Thoracic aorta (tissue), 2 donors: ENCODE results near the gene EARS2. TPM values are rescaled to one million over a fixed set of nuclear protein-coding genes. Genes with fewer than 3 reads are reported as not detected.

Experiments used
- ATAC-seq: fragments of 150-250 bp; one replicate; pipeline ENCODE4 v1.8.0; 2017; ENCODE audit warnings: low read depth; ENCODE audit not compliant: insufficient number of reproducible peaks, low FRiP score
- DNase-seq: peaks from one replicate; pipeline ENCODE4 v3.0.0-alpha.2; 2020; ENCODE audit warnings: low spot score
- H3K27ac ChIP-seq, 2 donors: fragments of 200-600 bp; sonication (generic); 1 replicate in 1 of 2; 2 replicates in 1 of 2; pipeline ENCODE4 v1.5.1; 2016; ENCODE audit warnings: mild to moderate bottlenecking in 2 of 2, moderate library complexity in 2 of 2
- H3K27me3 ChIP-seq: fragments of 200-600 bp; sonication (generic); replicated peaks from 2 replicates; pipeline ENCODE4 v1.6.0; 2016; ENCODE audit warnings: mild to moderate bottlenecking; ENCODE audit not compliant: insufficient read depth
- H3K36me3 ChIP-seq: fragments of 200-600 bp; sonication (generic); one replicate; pipeline ENCODE4 v1.5.1; 2016
- H3K4me1 ChIP-seq, 2 donors: fragments of 200-600 bp; sonication (generic); 1 replicate in 1 of 2; 2 replicates in 1 of 2; pipeline versions ENCODE4 v1.5.1 to v1.6.0; 2016; ENCODE audit warnings: low read depth in 2 of 2, mild to moderate bottlenecking in 1 of 2; ENCODE audit not compliant: control insufficient read depth in 1 of 2
- H3K4me3 ChIP-seq: fragments of 200-600 bp; sonication (generic); 2 replicates; pipeline ENCODE4 v1.5.1; 2016; ENCODE audit warnings: mild to moderate bottlenecking
- H3K9me3 ChIP-seq: fragments of 200-600 bp; sonication (generic); 2 replicates; pipeline ENCODE4 v1.5.1; 2016
- total RNA-seq, 2 donors: library from RNA; depleted of rRNA; stranded (reverse); fragments of >200 nt; gene quantifications; one replicate each; pipeline versions ENCODE4 v1.1.0 to v1.2.3, GENCODE V29; 2016
- TF ChIP-seq, protein P1 (sequence below): fragments of 200-600 bp; sonication (generic); IDR thresholded peaks from one replicate; pipeline ENCODE4 v1.5.1; 2019; ENCODE audit warnings: antibody characterized with exemption

EARS2 gene
- total RNA-seq, 2 donors from 2014 or later, result 26.3 to 29.8 TPM

DNA sequence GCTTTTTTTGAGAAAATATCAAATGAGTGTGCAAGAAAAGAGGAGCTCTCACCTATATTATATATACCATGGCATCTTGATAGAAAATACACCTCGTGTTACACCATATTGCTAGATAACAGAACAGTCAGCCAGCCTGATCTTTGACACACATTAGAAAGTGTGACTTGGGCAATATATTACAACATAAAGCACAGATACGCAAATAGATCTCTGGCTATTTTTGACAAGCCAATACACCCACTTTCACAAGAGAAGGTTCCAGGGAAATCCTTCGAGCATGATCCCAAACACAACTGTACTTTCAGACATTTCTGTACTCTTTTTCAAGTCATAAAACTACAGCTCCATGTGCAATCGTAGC is 56.3 kb downstream of the EARS2 start:
- no peak overlapping the region for H3K4me3 ChIP-seq
- peaks cover 11 to 21% of the 10 kb centered on the region in 2 donors for H3K4me1 ChIP-seq
- ATAC-seq, result no peak
- peaks cover under 1% of the 10 kb centered on the region for H3K36me3 ChIP-seq
- no peak for DNase-seq
- TF ChIP-seq, protein P1, sequence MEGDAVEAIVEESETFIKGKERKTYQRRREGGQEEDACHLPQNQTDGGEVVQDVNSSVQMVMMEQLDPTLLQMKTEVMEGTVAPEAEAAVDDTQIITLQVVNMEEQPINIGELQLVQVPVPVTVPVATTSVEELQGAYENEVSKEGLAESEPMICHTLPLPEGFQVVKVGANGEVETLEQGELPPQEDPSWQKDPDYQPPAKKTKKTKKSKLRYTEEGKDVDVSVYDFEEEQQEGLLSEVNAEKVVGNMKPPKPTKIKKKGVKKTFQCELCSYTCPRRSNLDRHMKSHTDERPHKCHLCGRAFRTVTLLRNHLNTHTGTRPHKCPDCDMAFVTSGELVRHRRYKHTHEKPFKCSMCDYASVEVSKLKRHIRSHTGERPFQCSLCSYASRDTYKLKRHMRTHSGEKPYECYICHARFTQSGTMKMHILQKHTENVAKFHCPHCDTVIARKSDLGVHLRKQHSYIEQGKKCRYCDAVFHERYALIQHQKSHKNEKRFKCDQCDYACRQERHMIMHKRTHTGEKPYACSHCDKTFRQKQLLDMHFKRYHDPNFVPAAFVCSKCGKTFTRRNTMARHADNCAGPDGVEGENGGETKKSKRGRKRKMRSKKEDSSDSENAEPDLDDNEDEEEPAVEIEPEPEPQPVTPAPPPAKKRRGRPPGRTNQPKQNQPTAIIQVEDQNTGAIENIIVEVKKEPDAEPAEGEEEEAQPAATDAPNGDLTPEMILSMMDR, result no peak
- no peak overlapping the region for H3K27ac ChIP-seq
- no peaks in the 10 kb centered on the region for H3K9me3 ChIP-seq
- H3K27me3 ChIP-seq, result no peaks in the 10 kb centered on the region

DNA sequence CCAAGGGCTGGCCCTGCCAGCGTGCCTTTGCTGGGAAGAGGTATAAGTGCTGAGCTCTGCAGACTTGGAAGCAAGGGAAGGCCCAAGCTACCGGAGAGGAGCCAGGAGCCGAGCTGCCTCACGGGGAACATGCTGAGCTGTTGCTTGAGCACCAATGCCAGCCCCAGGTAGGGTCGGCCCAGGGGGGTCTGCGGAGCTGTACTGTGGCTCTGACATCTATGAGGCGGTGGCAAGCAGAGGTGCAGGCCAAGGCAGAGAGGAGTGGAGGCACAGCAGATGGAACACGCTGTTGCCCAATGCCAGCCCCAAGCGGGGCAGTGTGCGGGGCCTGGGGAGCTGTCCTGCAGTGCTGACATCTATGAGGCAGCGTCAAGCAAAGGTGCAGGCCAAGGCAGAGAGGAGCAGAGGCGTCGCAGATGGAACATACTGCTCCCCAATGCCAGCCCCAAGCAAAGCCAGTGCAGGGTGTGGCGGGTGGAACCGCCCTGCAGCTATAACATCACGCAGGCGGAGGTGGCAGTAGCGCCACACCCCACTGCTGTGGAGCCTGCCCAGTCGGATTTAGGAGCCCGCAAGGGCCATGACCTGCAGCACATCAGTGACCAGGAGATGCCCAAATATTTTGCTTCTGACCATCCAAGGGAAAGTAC is 56.8 kb downstream of the EARS2 start:
- Histone ChIP-seq H3K27ac (no peak overlapping the region), H3K36me3 (peaks cover 5% of the 10 kb centered on the region), H3K4me1 (peaks cover 11 to 18% of the 10 kb centered on the region in 2 donors), H3K9me3 (no peaks in the 10 kb centered on the region), H3K27me3 (no peaks in the 10 kb centered on the region), H3K4me3 (no peak overlapping the region)
- DNase-seq (no peak), ATAC-seq (no peak)
- TF ChIP-seq, protein P1, result no peak

DNA sequence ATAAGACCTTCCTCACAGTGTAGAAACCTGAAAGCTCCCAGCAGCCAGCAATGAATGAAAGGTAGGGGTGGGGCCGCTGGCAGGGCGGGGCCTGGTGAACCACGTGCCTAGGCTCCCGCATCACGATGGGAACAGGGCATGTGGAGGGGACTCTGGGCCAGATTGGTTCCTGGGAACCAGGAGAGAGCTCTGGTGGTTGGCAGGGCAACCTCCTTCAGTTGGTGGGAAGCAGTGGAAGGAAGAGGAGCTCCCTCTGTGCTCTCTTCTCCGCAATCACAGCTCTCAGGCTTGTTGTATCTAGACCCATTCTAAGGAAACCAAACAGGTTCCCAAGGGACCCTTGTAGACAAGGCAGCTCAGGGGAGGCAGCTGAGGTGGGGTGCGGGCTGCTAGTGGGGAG is 57.3 kb downstream of the EARS2 start:
- H3K27ac ChIP-seq, result no peak overlapping the region
- H3K9me3 ChIP-seq, result no peaks in the 10 kb centered on the region
- no peaks in the 10 kb centered on the region for H3K27me3 ChIP-seq
- no peak overlapping the region for H3K4me3 ChIP-seq
- ATAC-seq (no peak), DNase-seq (no peak)
- peaks cover 9% of the 10 kb centered on the region for H3K36me3 ChIP-seq
- H3K4me1 ChIP-seq, result peaks cover 7 to 12% of the 10 kb centered on the region in 2 donors
- TF ChIP-seq, protein P1, result no peak

DNA sequence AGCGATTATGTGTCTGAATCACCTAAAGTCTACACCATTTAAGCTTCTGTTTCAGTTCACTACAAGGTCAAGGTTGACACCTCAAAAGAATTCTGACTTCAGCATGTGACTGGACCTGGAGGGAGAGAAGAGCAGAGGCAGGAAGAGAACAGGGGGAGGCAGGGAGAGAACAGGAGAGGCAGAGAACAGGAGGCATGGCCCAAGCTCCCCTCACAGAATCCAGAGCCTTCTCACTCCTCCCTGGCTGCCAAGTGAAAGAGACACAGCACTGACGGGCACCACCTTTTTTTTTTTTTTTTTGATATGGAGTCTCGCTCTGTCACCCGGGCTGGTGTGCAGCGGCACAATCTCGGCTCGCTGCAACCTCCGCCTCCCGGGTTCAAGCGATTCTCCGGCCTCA is 58.3 kb downstream of the EARS2 start:
- TF ChIP-seq, protein P1, result no peak
- Histone ChIP-seq H3K4me1 (peaks cover 0 to 3% of the 10 kb centered on the region in 2 donors), H3K27ac (no peak overlapping the region), H3K4me3 (no peak overlapping the region), H3K27me3 (no peaks in the 10 kb centered on the region), H3K36me3 (peaks cover 16% of the 10 kb centered on the region), H3K9me3 (no peaks in the 10 kb centered on the region)
- no peak for ATAC-seq
- DNase-seq, result no peak

DNA sequence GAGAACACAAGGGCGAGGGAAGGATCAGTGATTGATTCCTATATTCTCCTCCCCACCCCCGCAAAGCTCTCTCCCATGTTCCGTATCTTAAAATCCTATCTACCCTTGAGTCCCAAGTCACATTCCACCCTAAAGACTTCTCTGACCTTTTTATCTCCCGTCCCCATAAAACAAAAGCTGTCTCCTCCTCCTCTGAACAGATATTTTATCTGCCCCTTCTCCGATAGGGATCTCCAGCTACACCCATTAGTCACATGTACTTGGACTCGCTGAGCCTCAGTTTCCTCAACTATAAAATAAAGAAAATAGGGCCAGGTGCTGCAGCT is 59.6 kb downstream of the EARS2 start:
- Histone ChIP-seq H3K27ac (no peak overlapping the region), H3K9me3 (no peaks in the 10 kb centered on the region), H3K4me3 (no peak overlapping the region), H3K27me3 (no peaks in the 10 kb centered on the region), H3K4me1 (no peaks in the 10 kb centered on the region), H3K36me3 (peaks cover 29% of the 10 kb centered on the region)
- DNase-seq (no peak), ATAC-seq (no peak)
- TF ChIP-seq, protein P1, result no peak
